Testis (tissue), 3 donors: ENCODE results near the gene MRPS5. TPM values are rescaled to one million over a fixed set of nuclear protein-coding genes. Genes with fewer than 3 reads are reported as not detected.

Experiments used
- DNase-seq: peaks from one replicate; pipeline ENCODE4 v3.0.0-alpha.2; 2019
- H3K27ac ChIP-seq, 2 donors: fragments of 200-600 bp; sonication (generic); one replicate each; pipeline ENCODE4 v1.5.1; 2019
- H3K27me3 ChIP-seq: fragments of 200-600 bp; sonication (generic); one replicate; pipeline ENCODE4 v1.5.1; 2019
- H3K36me3 ChIP-seq: fragments of 200-600 bp; sonication (generic); one replicate; pipeline ENCODE4 v1.5.1; 2017; ENCODE audit warnings: low read depth; ENCODE audit errors: missing control alignments
- H3K4me1 ChIP-seq: fragments of 200-600 bp; sonication (generic); one replicate; pipeline ENCODE4 v1.5.1; 2019
- H3K4me3 ChIP-seq, 2 donors: fragments of 200-600 bp; sonication (generic); one replicate each; pipeline ENCODE4 v1.5.1; 2017 to 2019
- H3K9me3 ChIP-seq: fragments of 200-600 bp; sonication (generic); one replicate; pipeline ENCODE4 v1.5.1; 2017
- POLR2A ChIP-seq: fragments of 450-650 bp; IDR thresholded peaks from one replicate; pipeline ENCODE4 v1.6.1; 2017; ENCODE audit warnings: antibody characterized with exemption, mild to moderate bottlenecking, moderate library complexity
- WGBS, 2 donors: methylation state at CpG; one replicate each; pipeline ENCODE4 v1.1.5; 2018; 5-methylcytosine and 5-hydroxymethylcytosine counted together
- intact Hi-C: fragments of 100-400 bp; cut with DNase I; formaldehyde crosslinking; loops from one replicate; pipeline ENCODE4 v1.15.1; 2023; ENCODE audit warnings: low total_unique reads
- polyA plus RNA-seq: library from polyadenylated mRNA; stranded (reverse); fragments of 350-450 nt; fragmentation: Illumina TruSeq; extraction: RNeasy Lipid Tissue Mini Kit (QIAGEN cat#74804); gene quantifications from one replicate; pipeline ENCODE4 v1.2.3, GENCODE V29; 2014; ENCODE audit warnings: low read depth, low replicate concordance; ENCODE audit not compliant: insufficient read depth
- total RNA-seq, 2 donors: library from RNA; depleted of rRNA; stranded (reverse); fragments of >200 nt; gene quantifications; one replicate each; pipeline ENCODE4 v1.2.3, GENCODE V29; 2016
- TF ChIP-seq, protein P1 (sequence below), 3 experiments: fragments of 450-650 bp in 2 of 3; fragments of 200-600 bp in 1 of 3; sonication (generic) in 1 of 3; IDR thresholded peaks; one replicate each; pipeline ENCODE4 v1.5.1; 2016 to 2019; ENCODE audit warnings: antibody characterized with exemption in 3 of 3, mild to moderate bottlenecking in 2 of 3, moderate library complexity in 1 of 3

The MRPS5 gene
- total and polyA plus RNA-seq, 3 donors from 2014 or later = 44.4 to 63.1 (median 59.3) TPM

DNA sequence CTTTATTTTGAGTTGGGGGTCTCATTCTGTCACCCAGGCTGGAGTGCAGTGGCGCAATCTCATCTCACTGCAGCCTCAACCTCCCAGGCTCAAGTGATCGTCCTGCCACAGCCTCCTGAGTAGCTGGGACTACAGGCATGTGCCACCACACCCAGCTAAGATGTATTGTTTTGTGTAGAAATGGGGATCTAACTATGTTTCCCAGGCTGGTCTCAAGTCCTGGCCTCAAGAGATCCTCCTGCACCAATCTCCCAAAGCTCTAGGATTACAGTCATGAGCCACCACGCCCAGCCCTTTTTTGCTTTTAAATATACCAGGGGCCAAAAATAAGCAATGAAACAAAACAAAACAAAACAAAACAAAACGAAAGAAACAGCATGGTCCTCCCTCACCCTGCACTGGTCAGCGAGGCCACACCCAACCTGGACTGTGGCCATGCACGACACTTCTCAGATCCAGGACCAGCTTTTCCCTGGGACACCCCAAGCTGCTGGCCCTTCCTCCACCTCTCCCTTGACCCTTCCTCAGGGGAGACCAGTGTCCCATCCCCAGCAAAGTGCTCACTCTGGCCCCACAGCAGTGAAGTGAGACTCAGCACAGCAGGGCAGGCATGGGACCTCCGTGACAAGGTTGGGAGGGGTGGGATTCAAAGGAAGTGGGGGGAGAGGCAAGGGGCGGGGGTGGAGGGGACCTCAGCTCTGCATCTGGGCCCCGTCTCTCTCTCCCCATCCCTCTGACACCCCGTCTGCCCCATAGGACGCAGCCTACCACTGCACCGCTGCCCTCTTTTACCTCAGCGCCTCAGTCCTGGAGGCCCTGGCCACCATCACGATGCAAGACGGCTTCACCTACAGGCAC, 72.6 kb downstream of the MRPS5 start:
- H3K27ac ChIP-seq = no peak overlapping the region
- H3K4me1 ChIP-seq = no peaks in the 10 kb centered on the region
- no peak for TF ChIP-seq POLR2A
- TF ChIP-seq, protein P1, sequence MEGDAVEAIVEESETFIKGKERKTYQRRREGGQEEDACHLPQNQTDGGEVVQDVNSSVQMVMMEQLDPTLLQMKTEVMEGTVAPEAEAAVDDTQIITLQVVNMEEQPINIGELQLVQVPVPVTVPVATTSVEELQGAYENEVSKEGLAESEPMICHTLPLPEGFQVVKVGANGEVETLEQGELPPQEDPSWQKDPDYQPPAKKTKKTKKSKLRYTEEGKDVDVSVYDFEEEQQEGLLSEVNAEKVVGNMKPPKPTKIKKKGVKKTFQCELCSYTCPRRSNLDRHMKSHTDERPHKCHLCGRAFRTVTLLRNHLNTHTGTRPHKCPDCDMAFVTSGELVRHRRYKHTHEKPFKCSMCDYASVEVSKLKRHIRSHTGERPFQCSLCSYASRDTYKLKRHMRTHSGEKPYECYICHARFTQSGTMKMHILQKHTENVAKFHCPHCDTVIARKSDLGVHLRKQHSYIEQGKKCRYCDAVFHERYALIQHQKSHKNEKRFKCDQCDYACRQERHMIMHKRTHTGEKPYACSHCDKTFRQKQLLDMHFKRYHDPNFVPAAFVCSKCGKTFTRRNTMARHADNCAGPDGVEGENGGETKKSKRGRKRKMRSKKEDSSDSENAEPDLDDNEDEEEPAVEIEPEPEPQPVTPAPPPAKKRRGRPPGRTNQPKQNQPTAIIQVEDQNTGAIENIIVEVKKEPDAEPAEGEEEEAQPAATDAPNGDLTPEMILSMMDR (IDR thresholded peaks at IDR 0.05) = no peak
- intact Hi-C loops = no loop called here
- no peaks in the 10 kb centered on the region for H3K9me3 ChIP-seq
- 81 to 84% methylated on average over 14 to 15 of the region's 15 CpGs for WGBS, 2 donors
- no peak for DNase-seq
- no peaks in the 10 kb centered on the region for H3K36me3 ChIP-seq
- no peak overlapping the region for H3K4me3 ChIP-seq
- no peaks in the 10 kb centered on the region for H3K27me3 ChIP-seq

DNA sequence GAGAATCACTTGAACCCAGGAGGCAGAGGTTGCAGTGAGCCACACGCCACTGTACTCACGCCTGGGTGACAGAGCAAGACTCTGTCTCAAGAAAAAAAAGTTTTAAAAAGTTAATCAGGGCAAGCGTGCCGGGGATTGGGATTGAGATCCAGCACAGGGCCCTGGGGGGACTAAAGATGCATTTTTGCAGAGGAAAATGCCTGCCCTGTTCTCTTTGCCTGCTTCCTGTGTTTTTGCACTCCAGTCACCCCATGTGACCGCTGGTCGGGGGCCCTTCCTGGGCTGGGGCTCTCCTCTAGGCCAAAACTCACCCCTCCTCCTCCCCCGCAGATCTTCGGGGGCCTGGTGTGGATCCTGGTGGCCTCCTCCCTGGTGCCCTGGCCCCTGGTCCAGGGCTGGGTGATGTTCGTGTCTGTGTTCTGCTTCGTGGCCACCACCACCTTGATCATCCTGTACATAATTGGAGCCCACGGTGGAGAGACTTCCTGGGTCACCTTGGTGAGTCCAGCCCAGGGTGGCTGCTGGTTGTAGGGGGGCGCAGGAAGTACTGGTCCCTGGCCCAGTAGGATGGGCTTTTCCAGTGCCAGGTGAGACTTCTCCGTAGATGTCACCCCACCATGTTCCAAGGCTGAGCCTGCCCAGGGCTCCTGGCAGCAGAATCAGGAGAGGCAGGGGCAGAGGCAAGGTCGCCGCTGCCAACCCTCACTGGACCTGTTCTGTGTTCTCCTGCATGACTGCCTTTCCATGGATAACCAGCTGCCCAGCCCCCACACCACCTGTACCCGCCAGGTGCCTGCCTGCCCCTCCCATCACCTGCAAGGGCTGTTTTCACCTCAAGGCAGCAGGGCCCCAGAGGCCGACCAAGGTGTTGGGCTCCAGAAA, 73.7 kb downstream of the MRPS5 start:
- no peaks in the 10 kb centered on the region for H3K9me3 ChIP-seq
- WGBS, 2 donors = 79 to 88% methylated on average over 10 to 17 of the region's 17 CpGs
- H3K27ac ChIP-seq = no peak overlapping the region
- H3K36me3 ChIP-seq = no peaks in the 10 kb centered on the region
- intact Hi-C loops = no loop called here
- DNase-seq = no peak
- no peak for TF ChIP-seq POLR2A
- TF ChIP-seq, protein P1 (IDR thresholded peaks at IDR 0.05) = no peak
- H3K4me1 ChIP-seq = no peaks in the 10 kb centered on the region
- H3K27me3 ChIP-seq = no peaks in the 10 kb centered on the region
- no peak overlapping the region for H3K4me3 ChIP-seq

DNA sequence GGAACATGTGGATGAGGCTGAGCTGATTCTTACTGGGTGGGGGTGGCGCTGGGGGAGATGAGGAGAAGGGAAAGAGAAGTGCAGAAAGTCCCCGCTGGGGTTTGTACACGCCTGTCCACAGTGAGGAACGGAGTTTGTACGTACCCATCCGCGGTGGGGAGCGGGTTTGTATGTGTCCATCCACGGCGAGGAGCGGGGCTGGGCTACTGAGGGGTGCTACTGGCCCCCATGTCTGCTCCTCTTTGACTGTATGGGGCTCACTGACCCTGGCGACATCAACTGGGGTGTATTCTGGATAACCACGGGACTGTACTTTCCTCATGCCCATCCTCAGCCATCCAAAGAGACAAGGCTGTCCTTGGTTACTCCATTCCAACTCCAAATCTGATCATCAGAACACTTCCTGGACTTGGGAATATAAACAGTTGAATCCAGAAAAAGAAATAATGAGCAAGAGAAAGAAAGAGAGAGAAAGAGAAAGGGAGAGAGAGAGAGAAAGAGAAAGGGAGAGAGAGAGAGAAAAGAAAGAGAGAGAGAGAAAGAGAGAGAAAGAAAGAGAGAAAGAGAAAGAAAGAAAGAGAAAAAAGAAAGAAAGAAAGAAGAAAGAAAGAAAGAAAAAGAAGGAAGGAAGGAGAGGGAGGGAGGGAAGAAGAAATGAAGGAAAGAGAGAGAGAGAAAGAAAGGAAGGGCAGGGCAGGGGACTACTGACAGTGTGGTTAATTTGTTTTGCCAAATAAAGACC, 75.1 kb downstream of the MRPS5 start:
- Histone ChIP-seq H3K36me3 (no peaks in the 10 kb centered on the region), H3K4me1 (no peaks in the 10 kb centered on the region), H3K27ac (no peak overlapping the region), H3K4me3 (no peak overlapping the region), H3K9me3 (no peaks in the 10 kb centered on the region), H3K27me3 (no peaks in the 10 kb centered on the region)
- intact Hi-C loops = no loop called here
- WGBS, 2 donors = 86 to 87% methylated on average over 13 of the region's 13 CpGs
- no peak for TF ChIP-seq POLR2A
- TF ChIP-seq, protein P1 (IDR thresholded peaks at IDR 0.05) = no peak
- DNase-seq = no peak

DNA sequence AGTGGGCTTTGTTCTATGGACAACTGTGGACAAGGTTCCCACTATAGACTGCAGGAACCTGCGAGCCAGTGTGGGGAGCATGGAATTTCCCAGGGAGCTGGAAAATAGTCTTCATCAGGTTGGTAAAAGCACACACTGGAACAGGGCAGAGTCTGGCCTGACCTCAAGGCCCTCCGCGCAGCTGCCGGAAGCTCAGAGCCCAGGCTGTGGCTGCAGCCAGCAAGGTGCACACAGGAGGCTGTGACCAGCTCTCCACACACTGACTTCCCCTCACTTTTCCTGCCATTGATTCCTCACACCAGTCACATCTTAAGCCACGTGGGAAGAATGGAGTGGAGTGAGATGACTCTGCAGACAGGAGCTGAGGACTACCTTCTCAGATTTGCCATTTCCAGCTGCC, 77.0 kb downstream of the MRPS5 start:
- WGBS, 2 donors = 80 to 84% methylated on average over 5 of the region's 5 CpGs
- no peak for DNase-seq
- Histone ChIP-seq H3K27ac (no peak overlapping the region), H3K9me3 (no peaks in the 10 kb centered on the region), H3K4me3 (no peak overlapping the region), H3K4me1 (no peaks in the 10 kb centered on the region), H3K27me3 (no peaks in the 10 kb centered on the region), H3K36me3 (no peaks in the 10 kb centered on the region)
- intact Hi-C loops = no loop called here
- TF ChIP-seq, protein P1 (IDR thresholded peaks at IDR 0.05) = no peak
- no peak for TF ChIP-seq POLR2A
